Osteoblast (primary cell): ENCODE data around the gene TTC28. TPM values are rescaled to one million over a fixed set of nuclear protein-coding genes. Genes with fewer than 3 reads are reported as not detected.
A peak's percentile ranks its signal among the peaks of the same experiment; 100 is the strongest.

ENCODE experiments used
- DNase-seq: peaks from one replicate; pipeline ENCODE4 v3.0.0; 2011; ENCODE audit warnings: low spot score, mixed read lengths; ENCODE audit not compliant: insufficient read length; ENCODE audit errors: missing footprints
- H2AFZ ChIP-seq: 2 replicates; pipeline ENCODE4 v1.6.0; 2011; ENCODE audit warnings: mild to moderate bottlenecking, low read length
- H3K27ac ChIP-seq: 2 replicates; pipeline ENCODE4 v1.5.1; 2011; ENCODE audit warnings: mild to moderate bottlenecking, low read depth, low read length, moderate library complexity
- H3K27me3 ChIP-seq: 2 replicates; pipeline ENCODE4 v1.6.0; 2012; ENCODE audit warnings: mild to moderate bottlenecking, control low read depth, inconsistent platforms, low read length, moderate library complexity; ENCODE audit not compliant: insufficient read depth
- H3K36me3 ChIP-seq: 2 replicates; pipeline ENCODE4 v1.5.1; 2011; ENCODE audit warnings: mild to moderate bottlenecking, low read length, control low read depth, moderate library complexity; ENCODE audit not compliant: insufficient read depth
- H3K4me1 ChIP-seq: 2 replicates; pipeline ENCODE4 v1.5.1; 2011; ENCODE audit warnings: mild to moderate bottlenecking, low read length, control low read depth, moderate library complexity; ENCODE audit not compliant: insufficient read depth
- H3K4me2 ChIP-seq: 2 replicates; pipeline ENCODE4 v1.6.0; 2011; ENCODE audit warnings: mild to moderate bottlenecking, low read length; ENCODE audit not compliant: insufficient read depth
- H3K4me3 ChIP-seq: fragments of 200-600 bp; sonication (generic); 3 replicates; pipeline ENCODE4 v1.5.1; 2012; ENCODE audit warnings: mild to moderate bottlenecking, low read length, inconsistent platforms; ENCODE audit not compliant: insufficient read depth
- H3K79me2 ChIP-seq: 2 replicates; pipeline ENCODE4 v1.6.0; 2012; ENCODE audit warnings: mild to moderate bottlenecking, low read length, control low read depth, inconsistent platforms; ENCODE audit not compliant: insufficient read depth
- H3K9me3 ChIP-seq: 2 replicates; pipeline ENCODE4 v1.5.1; 2011; ENCODE audit warnings: low read depth, low read length, control low read depth
- H4K20me1 ChIP-seq: 2 replicates; pipeline ENCODE4 v1.6.0; 2012; ENCODE audit warnings: mild to moderate bottlenecking, low read length, control low read depth; ENCODE audit not compliant: insufficient read depth
- CTCF ChIP-seq: IDR thresholded peaks from 2 replicates; pipeline ENCODE4 v1.5.1; 2011; ENCODE audit warnings: mild to moderate bottlenecking, low read depth, low read length, moderate library complexity; ENCODE audit errors: extremely low read depth
- total RNA-seq: library from RNA; depleted of rRNA; stranded (reverse); fragments of >200 nt; gene quantifications from 2 replicates; pipeline ENCODE4 v1.2.3, GENCODE V29; 2012

TTC28 gene
- total RNA-seq, 1 donor, result 48.1 TPM

- Histone ChIP-seq H3K9me3 (no peaks in the 10 kb centered on the region), H3K27ac (no peak overlapping the region), H4K20me1 (no peaks in the 10 kb centered on the region), H3K4me3 (no peak overlapping the region), H2AFZ (no peak overlapping the region), H3K4me1 (no peaks in the 10 kb centered on the region), H3K79me2 (no peaks in the 10 kb centered on the region), H3K27me3 (no peaks in the 10 kb centered on the region), H3K4me2 (no peak overlapping the region), H3K36me3 (no peaks in the 10 kb centered on the region)
- no peak for DNase-seq
- TF ChIP-seq CTCF, result no peak
Observed at GRCh38 chr22:28462901-28463300, 216.7 kb downstream of the TTC28 start.

- no peaks in the 10 kb centered on the region for H3K36me3 ChIP-seq
- no peaks in the 10 kb centered on the region for H3K27me3 ChIP-seq
- no peak for TF ChIP-seq CTCF
- no peaks in the 10 kb centered on the region for H3K9me3 ChIP-seq
- DNase-seq, result peak; percentile 14
- no peak overlapping the region for H3K4me3 ChIP-seq
- H3K4me2 ChIP-seq, result no peak overlapping the region
- H3K79me2 ChIP-seq, result no peaks in the 10 kb centered on the region
- no peak overlapping the region for H3K27ac ChIP-seq
- H4K20me1 ChIP-seq, result no peaks in the 10 kb centered on the region
- H3K4me1 ChIP-seq, result no peaks in the 10 kb centered on the region
- no peak overlapping the region for H2AFZ ChIP-seq
Observed at GRCh38 chr22:28462041-28462440, 217.6 kb downstream of the TTC28 start.

GRCh38 chr22:28454431-28455064 is 225.1 kb downstream of the TTC28 start:
- Histone ChIP-seq H3K9me3 (no peaks in the 10 kb centered on the region), H3K4me2 (no peak overlapping the region), H4K20me1 (no peaks in the 10 kb centered on the region), H3K27ac (no peak overlapping the region), H3K79me2 (no peaks in the 10 kb centered on the region), H3K27me3 (no peaks in the 10 kb centered on the region), H3K4me3 (no peak overlapping the region), H3K36me3 (no peaks in the 10 kb centered on the region), H2AFZ (no peak overlapping the region), H3K4me1 (no peaks in the 10 kb centered on the region)
- no peak for DNase-seq
- TF ChIP-seq CTCF, result no peak

GRCh38 chr22:28450109-28450508 is 229.5 kb downstream of the TTC28 start:
- TF ChIP-seq CTCF, result no peak
- DNase-seq, result no peak

More at GRCh38 chr22:28450109-28450508, 229.5 kb downstream of the TTC28 start:
- Histone ChIP-seq H4K20me1 (no peaks in the 10 kb centered on the region), H3K9me3 (no peaks in the 10 kb centered on the region), H3K4me2 (no peak overlapping the region), H3K4me1 (no peaks in the 10 kb centered on the region), H3K79me2 (no peaks in the 10 kb centered on the region), H3K4me3 (no peak overlapping the region), H3K27me3 (no peaks in the 10 kb centered on the region), H3K27ac (no peak overlapping the region), H3K36me3 (no peaks in the 10 kb centered on the region), H2AFZ (no peak overlapping the region)
